Osteocyte (in vitro differentiated cells): ENCODE results near the gene CACNA1C. TPM values are rescaled to one million over a fixed set of nuclear protein-coding genes. Genes with fewer than 3 reads are reported as not detected.

Source experiments
- DNase-seq: peaks from one replicate; pipeline ENCODE4 v3.0.0; 2021; ENCODE audit warnings: mixed read lengths; ENCODE audit not compliant: unreplicated experiment; ENCODE audit errors: extremely low spot score
- H3K27ac Mint-ChIP-seq: one replicate; pipeline ENCODE4 v1.8.0; 2021; ENCODE audit warnings: mild to moderate bottlenecking, mixed read lengths; ENCODE audit not compliant: unreplicated experiment
- H3K27me3 Mint-ChIP-seq: one replicate; pipeline ENCODE4 v1.8.0; 2021; ENCODE audit warnings: mixed read lengths; ENCODE audit not compliant: unreplicated experiment
- H3K36me3 Mint-ChIP-seq: one replicate; pipeline ENCODE4 v1.8.0; 2021; ENCODE audit warnings: mixed read lengths; ENCODE audit not compliant: unreplicated experiment
- H3K4me1 Mint-ChIP-seq: one replicate; pipeline ENCODE4 v1.8.0; 2021; ENCODE audit warnings: mixed read lengths; ENCODE audit not compliant: unreplicated experiment
- H3K4me3 Mint-ChIP-seq: one replicate; pipeline ENCODE4 v1.8.0; 2021; ENCODE audit warnings: mild to moderate bottlenecking, moderate library complexity, mixed read lengths; ENCODE audit not compliant: unreplicated experiment
- H3K9me3 Mint-ChIP-seq: one replicate; pipeline ENCODE4 v1.8.0; 2021; ENCODE audit warnings: mixed read lengths; ENCODE audit not compliant: unreplicated experiment
- CTCF ChIP-seq: fragments of 200-600 bp; sonication (generic); IDR thresholded peaks from 2 replicates; pipeline ENCODE4 v1.5.0; 2021; ENCODE audit warnings: antibody characterized with exemption, mild to moderate bottlenecking, moderate library complexity
- total RNA-seq: library from RNA; stranded (reverse); gene quantifications from 2 replicates; pipeline ENCODE4 v1.2.1, GENCODE V29; 2021

The CACNA1C gene
- total RNA-seq, 1 donor from 2014 or later, result 67.4 TPM

DNA sequence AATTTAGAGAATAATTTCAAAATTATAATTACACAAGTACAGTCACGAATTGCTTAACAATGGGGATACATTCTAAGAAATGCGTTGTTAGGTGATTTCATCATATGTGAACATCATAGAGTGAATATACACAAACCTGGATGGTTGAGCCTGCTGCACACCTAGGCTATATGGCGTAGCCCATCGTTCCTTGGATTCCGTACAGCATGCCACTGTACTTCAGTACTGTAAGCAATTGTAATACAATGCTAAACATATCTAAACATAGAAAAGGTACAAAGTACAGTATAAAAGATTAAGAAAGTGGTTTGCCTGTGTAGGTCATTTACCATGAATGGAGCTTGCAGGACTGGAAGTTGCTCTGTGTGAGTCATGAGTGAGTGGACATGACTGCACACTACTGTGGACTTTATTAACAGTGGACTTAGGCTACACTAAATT lies 286.2 kb downstream of the CACNA1C start:
- H3K27me3 Mint-ChIP-seq, result no peaks in the 10 kb centered on the region
- no peaks in the 10 kb centered on the region for H3K9me3 Mint-ChIP-seq
- DNase-seq, result no peak
- H3K27ac Mint-ChIP-seq, result peak overlapping the region; percentile 41
- no peak for TF ChIP-seq CTCF
- peaks cover 1% of the 10 kb centered on the region for H3K36me3 Mint-ChIP-seq
- peaks cover 84% of the 10 kb centered on the region for H3K4me1 Mint-ChIP-seq
- H3K4me3 Mint-ChIP-seq, result no peak overlapping the region

DNA sequence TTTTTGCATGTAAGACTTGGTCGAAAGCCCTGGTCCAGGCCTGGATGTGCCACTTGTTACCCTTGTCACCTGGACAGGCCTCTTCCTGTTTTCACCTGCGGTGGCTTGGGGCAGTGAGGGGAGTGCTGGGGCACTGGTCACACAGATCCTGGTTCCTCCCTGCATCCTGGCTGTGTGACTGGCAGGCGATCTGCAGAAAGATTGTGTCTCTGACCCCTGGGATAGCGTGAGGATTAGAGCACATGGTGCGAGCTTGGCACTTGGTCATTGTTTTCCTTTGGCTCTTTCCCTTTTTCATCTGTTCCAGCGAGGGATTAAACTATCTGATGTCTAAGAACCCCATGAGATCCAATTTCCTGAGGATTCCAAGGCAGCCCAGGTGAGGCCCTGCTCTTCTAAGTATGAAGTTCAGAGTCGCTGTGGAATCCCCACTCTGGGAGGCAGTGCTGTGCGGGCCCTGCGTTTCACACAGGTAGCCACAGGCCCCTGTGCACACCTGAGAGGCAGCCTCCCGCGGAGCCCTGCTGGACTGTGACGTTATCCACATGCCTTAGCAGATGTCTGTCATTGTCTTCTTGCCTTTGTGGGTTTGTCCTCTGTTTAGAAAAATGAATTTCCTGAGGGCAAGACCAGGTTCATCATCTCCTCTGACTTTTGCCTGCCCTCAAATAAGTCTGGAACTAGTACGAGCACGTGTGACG lies 288.4 kb downstream of the CACNA1C start:
- Mint-ChIP-seq H3K27me3 (no peaks in the 10 kb centered on the region), H3K27ac (peak overlapping the region; percentile 83), H3K4me1 (peaks cover 82% of the 10 kb centered on the region), H3K4me3 (no peak overlapping the region), H3K9me3 (no peaks in the 10 kb centered on the region), H3K36me3 (no peaks in the 10 kb centered on the region)
- TF ChIP-seq CTCF, result no peak
- DNase-seq, result no peak

GRCh38 chr12:2341871-2342270 lies 289.1 kb downstream of the CACNA1C start:
- no peak for DNase-seq
- H3K27ac Mint-ChIP-seq, result peak overlapping the region; percentile 83
- no peak for TF ChIP-seq CTCF
- H3K36me3 Mint-ChIP-seq, result no peaks in the 10 kb centered on the region
- H3K27me3 Mint-ChIP-seq, result no peaks in the 10 kb centered on the region
- H3K4me1 Mint-ChIP-seq, result peaks cover 81% of the 10 kb centered on the region
- H3K4me3 Mint-ChIP-seq, result no peak overlapping the region
- H3K9me3 Mint-ChIP-seq, result no peaks in the 10 kb centered on the region

DNA sequence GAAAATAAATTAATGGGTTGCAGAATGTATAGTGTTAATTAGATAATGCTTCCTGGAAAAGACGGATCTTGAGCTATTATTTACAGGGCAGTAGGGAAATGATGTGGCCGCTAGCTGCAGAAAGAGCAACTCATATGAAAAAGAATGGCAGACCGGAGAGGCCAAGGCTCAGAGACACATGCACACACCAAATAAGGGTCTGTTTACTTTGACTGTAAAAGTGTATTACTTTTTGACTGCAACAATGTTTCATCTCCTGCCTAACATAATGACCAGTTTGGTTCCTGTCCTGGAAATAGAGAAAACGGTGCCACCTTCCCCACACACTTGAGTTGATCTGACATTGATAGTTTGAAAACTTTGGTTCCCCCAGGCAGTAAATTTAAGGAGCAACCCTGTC lies 290.9 kb downstream of the CACNA1C start:
- DNase-seq, result no peak
- no peak for TF ChIP-seq CTCF
- Mint-ChIP-seq H3K27ac (no peak overlapping the region), H3K27me3 (no peaks in the 10 kb centered on the region), H3K9me3 (no peaks in the 10 kb centered on the region), H3K4me3 (no peak overlapping the region), H3K4me1 (peaks cover 82% of the 10 kb centered on the region), H3K36me3 (no peaks in the 10 kb centered on the region)

DNA sequence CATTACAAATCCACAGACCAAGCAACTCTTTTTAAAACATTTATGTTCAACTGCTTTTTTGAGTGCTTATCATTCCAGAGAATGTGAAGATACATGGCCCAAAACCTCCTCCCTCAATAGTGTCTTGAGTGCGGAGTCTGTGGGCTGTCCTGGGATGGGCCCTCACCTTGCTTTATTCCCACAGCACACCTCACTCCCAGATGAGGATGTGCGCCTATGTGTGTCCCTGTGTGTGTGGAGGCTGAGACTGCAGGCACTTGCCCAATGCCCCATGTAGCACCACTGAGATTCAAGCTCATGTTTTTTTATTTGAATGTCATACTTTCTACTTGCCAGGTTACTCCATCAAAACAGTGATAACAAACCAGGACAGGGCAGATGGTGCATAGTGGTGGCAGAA lies 291.7 kb downstream of the CACNA1C start:
- Mint-ChIP-seq H3K4me3 (no peak overlapping the region), H3K27me3 (no peaks in the 10 kb centered on the region), H3K27ac (no peak overlapping the region), H3K9me3 (no peaks in the 10 kb centered on the region), H3K4me1 (peaks cover 81% of the 10 kb centered on the region), H3K36me3 (no peaks in the 10 kb centered on the region)
- TF ChIP-seq CTCF, result no peak
- no peak for DNase-seq
